Measurements from ENCODE around the gene MRPL9. TPM values are rescaled to one million over a fixed set of nuclear protein-coding genes. Genes with fewer than 3 reads are reported as not detected.

Gene MRPL9
- total RNA-seq, 1 experiment from 2014 or later: 80.9 TPM

DNA sequence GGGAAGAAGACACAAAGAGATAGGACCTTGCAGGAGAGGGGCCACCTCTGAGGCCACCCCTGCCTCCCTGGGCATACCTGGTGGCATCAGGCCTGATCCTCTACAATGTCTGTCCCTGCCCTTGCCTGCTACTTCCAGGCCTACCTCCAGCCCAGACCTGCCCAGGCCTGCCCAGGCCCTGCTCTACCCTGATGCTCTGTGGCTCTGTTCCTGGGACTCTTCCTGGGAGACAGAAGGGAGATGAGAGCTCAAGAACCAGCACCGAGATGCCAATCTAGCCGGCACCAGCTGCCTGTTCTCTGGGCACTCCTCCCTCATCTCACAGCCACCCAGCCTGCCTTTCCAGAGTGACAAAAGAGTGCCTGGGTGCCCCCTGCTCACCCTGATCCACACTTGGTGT is 49.4 kb downstream of the MRPL9 start:
- Histone ChIP-seq H3K27ac (no peak overlapping the region), H3K79me2 (ENCODE audit: low read depth) (no peaks in the 10 kb centered on the region), H3K4me1 (replicated peaks; ENCODE audit: insufficient read depth) (no peaks in the 10 kb centered on the region), H3K9me2 (ENCODE audit: insufficient read depth) (no peaks in the 10 kb centered on the region), H3K36me3 (ENCODE audit: low read depth) (no peaks in the 10 kb centered on the region), H3F3A (ENCODE audit: insufficient read depth, low read depth) (no peaks in the 10 kb centered on the region), H4K20me1 (ENCODE audit: insufficient read depth) (no peaks in the 10 kb centered on the region), H2AFZ (no peak overlapping the region), H3K4me2 (no peak overlapping the region), H3K9me3 (ENCODE audit: insufficient read depth, low read depth) (no peaks in the 10 kb centered on the region), H3K27me3 (ENCODE audit: insufficient read depth, low read depth) (peaks cover 59% of the 10 kb centered on the region), H3K4me3 (no peak overlapping the region)
- BruUV-seq (replicated peaks): no TSS peak
- no peak for DNase-seq
- ChIA-PET POLR2A (ENCODE audit: unreplicated experiment) (no interaction called here), CTCF (no interaction called here)
- TF ChIP-seq, protein P1, sequence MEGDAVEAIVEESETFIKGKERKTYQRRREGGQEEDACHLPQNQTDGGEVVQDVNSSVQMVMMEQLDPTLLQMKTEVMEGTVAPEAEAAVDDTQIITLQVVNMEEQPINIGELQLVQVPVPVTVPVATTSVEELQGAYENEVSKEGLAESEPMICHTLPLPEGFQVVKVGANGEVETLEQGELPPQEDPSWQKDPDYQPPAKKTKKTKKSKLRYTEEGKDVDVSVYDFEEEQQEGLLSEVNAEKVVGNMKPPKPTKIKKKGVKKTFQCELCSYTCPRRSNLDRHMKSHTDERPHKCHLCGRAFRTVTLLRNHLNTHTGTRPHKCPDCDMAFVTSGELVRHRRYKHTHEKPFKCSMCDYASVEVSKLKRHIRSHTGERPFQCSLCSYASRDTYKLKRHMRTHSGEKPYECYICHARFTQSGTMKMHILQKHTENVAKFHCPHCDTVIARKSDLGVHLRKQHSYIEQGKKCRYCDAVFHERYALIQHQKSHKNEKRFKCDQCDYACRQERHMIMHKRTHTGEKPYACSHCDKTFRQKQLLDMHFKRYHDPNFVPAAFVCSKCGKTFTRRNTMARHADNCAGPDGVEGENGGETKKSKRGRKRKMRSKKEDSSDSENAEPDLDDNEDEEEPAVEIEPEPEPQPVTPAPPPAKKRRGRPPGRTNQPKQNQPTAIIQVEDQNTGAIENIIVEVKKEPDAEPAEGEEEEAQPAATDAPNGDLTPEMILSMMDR (conservative IDR thresholded peaks at IDR 0.05): no peak
- no peak for TF ChIP-seq EZH2 (IDR thresholded peaks at IDR 0.05; ENCODE audit: low read depth)
- intact Hi-C loops (cut with micrococcal nuclease; ENCODE audit: unreplicated experiment): no loop called here

DNA sequence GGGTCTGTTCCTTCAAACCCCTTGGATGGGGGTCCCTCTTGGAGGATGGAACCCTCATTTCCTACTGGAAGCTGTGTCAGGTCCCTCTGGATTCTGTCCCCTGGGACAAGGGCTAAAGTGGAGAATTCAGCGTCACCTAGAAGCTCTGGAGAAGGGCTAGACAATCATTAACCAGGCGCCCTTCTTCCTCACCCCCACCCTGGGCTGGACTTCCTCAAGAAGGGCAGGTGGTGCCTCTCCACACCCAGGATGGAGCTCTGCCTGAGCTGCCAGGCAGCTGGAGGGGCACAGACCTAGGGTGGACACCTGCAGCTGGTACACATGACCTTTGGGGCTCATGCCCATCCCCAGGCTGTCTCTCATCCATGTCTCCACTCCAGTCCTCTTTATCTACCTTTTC is 50.3 kb downstream of the MRPL9 start:
- Histone ChIP-seq H3F3A (ENCODE audit: insufficient read depth, low read depth) (no peaks in the 10 kb centered on the region), H3K4me3 (no peak overlapping the region), H3K27ac (no peak overlapping the region), H2AFZ (no peak overlapping the region), H3K4me1 (replicated peaks; ENCODE audit: insufficient read depth) (no peaks in the 10 kb centered on the region), H3K79me2 (ENCODE audit: low read depth) (no peaks in the 10 kb centered on the region), H3K36me3 (ENCODE audit: low read depth) (no peaks in the 10 kb centered on the region), H3K4me2 (no peak overlapping the region), H4K20me1 (ENCODE audit: insufficient read depth) (no peaks in the 10 kb centered on the region), H3K27me3 (ENCODE audit: insufficient read depth, low read depth) (peaks cover 54% of the 10 kb centered on the region), H3K9me3 (ENCODE audit: insufficient read depth, low read depth) (no peaks in the 10 kb centered on the region), H3K9me2 (ENCODE audit: insufficient read depth) (no peaks in the 10 kb centered on the region)
- no peak for DNase-seq
- POLR2A ChIA-PET (ENCODE audit: unreplicated experiment): interaction anchor here (0.6 kb wide), 1 partner anchor 242 kb away, joined by 12 read pairs; no protein-coding TSS in a partner anchor
- TF ChIP-seq, protein P1 (conservative IDR thresholded peaks at IDR 0.05): no peak
- TF ChIP-seq EZH2 (IDR thresholded peaks at IDR 0.05; ENCODE audit: low read depth): no peak
- intact Hi-C loops (cut with micrococcal nuclease; ENCODE audit: unreplicated experiment): no loop called here
- CTCF ChIA-PET: no interaction called here
- no TSS peak for BruUV-seq (replicated peaks)

DNA sequence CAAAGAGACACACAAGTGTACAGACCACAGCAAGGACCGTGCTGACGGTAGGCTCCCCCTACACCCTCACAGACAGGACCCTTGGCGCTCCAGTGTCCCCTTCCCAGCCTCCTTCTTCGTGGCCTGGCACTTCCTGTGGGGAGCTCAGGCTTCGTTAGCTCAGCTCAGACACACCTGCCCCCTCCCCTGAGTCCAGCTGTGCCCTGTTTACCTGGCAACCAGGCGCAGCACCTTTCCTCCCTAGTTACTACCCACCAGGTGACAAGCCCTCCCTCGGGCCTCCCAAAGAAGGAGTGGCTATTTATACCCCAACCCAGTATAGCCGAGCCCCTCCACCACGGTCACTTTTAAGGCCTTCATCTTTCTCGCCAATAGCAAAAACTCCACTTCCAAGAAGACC is 51.3 kb downstream of the MRPL9 start:
- Histone ChIP-seq H3K36me3 (ENCODE audit: low read depth) (no peaks in the 10 kb centered on the region), H2AFZ (no peak overlapping the region), H3K9me2 (ENCODE audit: insufficient read depth) (no peaks in the 10 kb centered on the region), H3K27ac (no peak overlapping the region), H3K27me3 (ENCODE audit: insufficient read depth, low read depth) (peaks cover 43% of the 10 kb centered on the region), H3F3A (ENCODE audit: insufficient read depth, low read depth) (no peaks in the 10 kb centered on the region), H3K4me2 (no peak overlapping the region), H3K4me1 (replicated peaks; ENCODE audit: insufficient read depth) (no peaks in the 10 kb centered on the region), H4K20me1 (ENCODE audit: insufficient read depth) (no peaks in the 10 kb centered on the region), H3K9me3 (ENCODE audit: insufficient read depth, low read depth) (no peaks in the 10 kb centered on the region), H3K4me3 (no peak overlapping the region), H3K79me2 (ENCODE audit: low read depth) (no peaks in the 10 kb centered on the region)
- ChIA-PET POLR2A (ENCODE audit: unreplicated experiment) (no interaction called here), CTCF (no interaction called here)
- BruUV-seq (replicated peaks): no TSS peak
- intact Hi-C loops (cut with micrococcal nuclease; ENCODE audit: unreplicated experiment): no loop called here
- TF ChIP-seq EZH2 (IDR thresholded peaks at IDR 0.05; ENCODE audit: low read depth): no peak
- TF ChIP-seq, protein P1 (conservative IDR thresholded peaks at IDR 0.05): no peak
- DNase-seq: no peak

Data from PC-9 (cell line).